Memory B cell (primary cell): Measurements from ENCODE around the gene CHMP1B.

Experiments used
- ATAC-seq: fragments of 150-1000 bp; cut with Tn5 transposase; 2 replicates; pipeline ENCODE4 v1.10.0; 2021; ENCODE audit warnings: low read depth, mild to moderate bottlenecking, moderate library complexity
- DNase-seq, 2 donors: peaks; one replicate each; pipeline ENCODE4 v3.0.0; 2022; ENCODE audit warnings: low spot score in 2 of 2
- H3K27ac Mint-ChIP-seq: one replicate; pipeline ENCODE4 v1.8.0; 2022; ENCODE audit warnings: mild to moderate bottlenecking, moderate library complexity, mixed read lengths
- H3K27me3 Mint-ChIP-seq: one replicate; pipeline ENCODE4 v1.8.0; 2022; ENCODE audit warnings: mixed read lengths
- H3K36me3 Mint-ChIP-seq: one replicate; pipeline ENCODE4 v1.8.0; 2022; ENCODE audit warnings: mild to moderate bottlenecking, mixed read lengths
- H3K4me1 Mint-ChIP-seq: one replicate; pipeline ENCODE4 v1.8.0; 2022; ENCODE audit warnings: mixed read lengths
- H3K4me3 Mint-ChIP-seq: one replicate; pipeline ENCODE4 v1.8.0; 2022; ENCODE audit warnings: mild to moderate bottlenecking, moderate library complexity, mixed read lengths
- H3K9me3 Mint-ChIP-seq: one replicate; pipeline ENCODE4 v1.8.0; 2022; ENCODE audit warnings: mixed read lengths

The CHMP1B gene, protein sequence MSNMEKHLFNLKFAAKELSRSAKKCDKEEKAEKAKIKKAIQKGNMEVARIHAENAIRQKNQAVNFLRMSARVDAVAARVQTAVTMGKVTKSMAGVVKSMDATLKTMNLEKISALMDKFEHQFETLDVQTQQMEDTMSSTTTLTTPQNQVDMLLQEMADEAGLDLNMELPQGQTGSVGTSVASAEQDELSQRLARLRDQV

DNA sequence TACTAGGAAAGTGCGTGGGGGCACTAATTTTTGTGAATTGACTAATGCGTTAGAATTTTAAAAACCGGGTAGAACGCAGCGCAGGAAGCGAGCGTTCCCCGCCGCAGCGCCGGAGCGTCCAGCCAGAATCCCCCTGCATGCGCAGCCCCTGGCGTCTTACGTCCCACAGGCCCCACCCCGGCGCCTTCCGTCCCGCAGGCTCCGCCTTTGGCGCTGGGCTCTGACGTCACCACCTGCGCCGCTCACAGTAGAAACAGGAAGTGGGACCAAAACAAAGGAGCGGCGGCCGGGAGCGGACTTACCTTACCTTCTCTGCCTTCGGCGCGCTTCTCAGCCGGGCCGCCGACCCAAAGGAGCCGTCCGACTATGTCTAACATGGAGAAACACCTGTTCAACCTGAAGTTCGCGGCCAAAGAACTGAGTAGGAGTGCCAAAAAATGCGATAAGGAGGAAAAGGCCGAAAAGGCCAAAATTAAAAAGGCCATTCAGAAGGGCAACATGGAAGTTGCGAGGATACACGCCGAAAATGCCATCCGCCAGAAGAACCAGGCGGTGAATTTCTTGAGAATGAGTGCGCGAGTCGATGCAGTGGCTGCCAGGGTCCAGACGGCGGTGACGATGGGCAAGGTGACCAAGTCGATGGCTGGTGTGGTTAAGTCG lies at the start of gene CHMP1B:
TSS of gene CHMP1B (plus strand) at position 268 of the 660 bp plus-strand sequence. CDS start at position 367, 99 bp downstream.
- ATAC-seq (peak; percentile 87), DNase-seq (peak; percentile 95 to 97)
- no peaks in the 10 kb centered on the region for H3K9me3 Mint-ChIP-seq
- H3K4me3 Mint-ChIP-seq, result peak within 1 kb of the TSS; percentile 100
- H3K4me1 Mint-ChIP-seq, result peaks cover 16% of the 10 kb centered on the region
- H3K27ac Mint-ChIP-seq, result peak within 1 kb of the TSS; percentile 97
- no peaks in the 10 kb centered on the region for H3K27me3 Mint-ChIP-seq
- H3K36me3 Mint-ChIP-seq, result no peaks in the 10 kb centered on the region

DNA sequence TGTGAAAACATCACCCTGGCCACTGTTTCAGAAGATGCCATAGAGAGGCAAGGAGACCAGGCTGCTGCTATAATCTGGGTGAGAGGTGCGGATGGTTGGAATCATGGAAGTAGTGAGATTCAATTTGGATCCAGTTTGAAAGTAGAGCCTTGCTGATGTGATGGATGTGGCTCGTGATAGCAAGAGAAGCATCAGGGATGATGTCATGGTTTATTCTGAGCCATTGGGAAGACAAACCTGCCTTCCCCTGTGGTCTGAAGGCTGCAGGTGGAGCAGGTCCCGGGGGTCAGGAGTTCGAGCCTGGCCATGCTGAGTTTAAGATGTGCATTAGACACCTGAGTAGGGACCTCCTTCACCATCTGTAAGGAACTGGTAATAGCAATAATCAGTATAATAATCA lies 49.6 kb upstream of the CHMP1B start:
- no peak overlapping the region for H3K4me3 Mint-ChIP-seq
- peaks cover 17% of the 10 kb centered on the region for H3K27me3 Mint-ChIP-seq
- no peaks in the 10 kb centered on the region for H3K9me3 Mint-ChIP-seq
- peaks cover 3% of the 10 kb centered on the region for H3K4me1 Mint-ChIP-seq
- no peak for DNase-seq
- H3K36me3 Mint-ChIP-seq, result no peaks in the 10 kb centered on the region
- no peak overlapping the region for H3K27ac Mint-ChIP-seq
- ATAC-seq, result no peak

DNA sequence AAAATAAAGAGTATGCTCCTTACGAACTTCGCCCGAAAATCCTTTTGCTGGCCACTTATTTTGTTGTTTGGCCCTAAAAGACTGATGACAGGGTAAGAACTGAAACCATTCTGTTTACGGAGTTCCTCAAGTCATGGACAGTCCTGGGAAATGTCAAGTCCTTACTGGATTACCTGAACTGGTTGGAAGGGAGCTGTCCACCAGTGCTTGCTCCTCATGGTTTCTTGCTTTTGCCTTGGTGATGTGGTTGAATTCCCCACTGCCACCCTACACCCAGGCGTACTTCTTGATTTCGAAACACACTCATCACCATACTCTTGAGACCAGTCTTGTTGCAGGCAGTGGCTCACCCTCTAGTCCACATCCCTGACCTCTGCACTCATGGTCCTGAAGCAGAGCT lies 49.1 kb upstream of the CHMP1B start:
- DNase-seq, result no peak
- no peak for ATAC-seq
- H3K4me1 Mint-ChIP-seq, result peaks cover 3% of the 10 kb centered on the region
- H3K27me3 Mint-ChIP-seq, result peaks cover 17% of the 10 kb centered on the region
- no peak overlapping the region for H3K27ac Mint-ChIP-seq
- H3K4me3 Mint-ChIP-seq, result no peak overlapping the region
- H3K9me3 Mint-ChIP-seq, result no peaks in the 10 kb centered on the region
- H3K36me3 Mint-ChIP-seq, result no peaks in the 10 kb centered on the region

DNA sequence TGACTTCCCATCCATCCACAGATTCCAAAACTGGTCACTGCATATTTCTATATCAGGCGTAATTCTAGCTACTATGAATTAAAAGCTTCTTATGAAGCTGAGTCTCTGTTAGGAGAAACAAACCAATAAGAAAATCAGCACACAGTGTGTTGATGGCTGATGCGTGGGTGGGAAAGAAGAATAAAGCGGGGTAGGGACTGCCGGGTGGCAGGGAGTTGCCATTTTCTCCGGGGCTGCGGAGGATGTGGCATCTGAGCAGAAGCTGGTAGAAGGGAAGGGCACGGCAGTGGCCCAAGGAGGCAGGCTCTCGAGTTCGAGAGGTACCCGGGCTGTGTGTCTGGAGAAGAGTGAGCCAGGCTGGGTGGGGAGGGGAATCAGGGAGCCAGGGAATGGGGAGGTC lies 48.6 kb upstream of the CHMP1B start:
- H3K27ac Mint-ChIP-seq, result no peak overlapping the region
- H3K36me3 Mint-ChIP-seq, result no peaks in the 10 kb centered on the region
- no peaks in the 10 kb centered on the region for H3K9me3 Mint-ChIP-seq
- H3K27me3 Mint-ChIP-seq, result peaks cover 17% of the 10 kb centered on the region
- no peak for DNase-seq
- ATAC-seq, result no peak
- H3K4me3 Mint-ChIP-seq, result no peak overlapping the region
- peaks cover 3% of the 10 kb centered on the region for H3K4me1 Mint-ChIP-seq

DNA sequence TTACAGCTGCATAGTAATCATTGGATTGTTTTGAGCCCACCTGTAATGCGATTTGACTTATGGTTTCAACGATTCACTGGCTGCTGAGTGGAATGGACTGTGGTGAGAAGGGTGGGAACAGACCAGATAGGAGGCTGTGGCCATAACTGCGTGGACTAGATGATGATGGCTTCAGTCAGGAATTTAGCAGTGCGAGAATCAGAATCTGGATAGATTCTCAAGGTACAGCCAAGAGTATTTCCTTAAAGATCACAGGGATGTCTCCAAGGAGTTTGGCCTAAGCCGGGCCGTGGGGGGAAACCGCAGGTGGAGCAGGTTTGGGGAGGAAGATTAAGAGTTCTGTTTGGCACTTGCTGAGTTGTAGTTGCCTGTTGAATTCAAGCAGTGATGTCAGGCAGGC lies 44.0 kb upstream of the CHMP1B start:
- Mint-ChIP-seq H3K36me3 (no peaks in the 10 kb centered on the region), H3K27ac (no peak overlapping the region), H3K4me1 (no peaks in the 10 kb centered on the region), H3K4me3 (no peak overlapping the region), H3K9me3 (no peaks in the 10 kb centered on the region), H3K27me3 (peaks cover 20% of the 10 kb centered on the region)
- ATAC-seq, result no peak
- no peak for DNase-seq

DNA sequence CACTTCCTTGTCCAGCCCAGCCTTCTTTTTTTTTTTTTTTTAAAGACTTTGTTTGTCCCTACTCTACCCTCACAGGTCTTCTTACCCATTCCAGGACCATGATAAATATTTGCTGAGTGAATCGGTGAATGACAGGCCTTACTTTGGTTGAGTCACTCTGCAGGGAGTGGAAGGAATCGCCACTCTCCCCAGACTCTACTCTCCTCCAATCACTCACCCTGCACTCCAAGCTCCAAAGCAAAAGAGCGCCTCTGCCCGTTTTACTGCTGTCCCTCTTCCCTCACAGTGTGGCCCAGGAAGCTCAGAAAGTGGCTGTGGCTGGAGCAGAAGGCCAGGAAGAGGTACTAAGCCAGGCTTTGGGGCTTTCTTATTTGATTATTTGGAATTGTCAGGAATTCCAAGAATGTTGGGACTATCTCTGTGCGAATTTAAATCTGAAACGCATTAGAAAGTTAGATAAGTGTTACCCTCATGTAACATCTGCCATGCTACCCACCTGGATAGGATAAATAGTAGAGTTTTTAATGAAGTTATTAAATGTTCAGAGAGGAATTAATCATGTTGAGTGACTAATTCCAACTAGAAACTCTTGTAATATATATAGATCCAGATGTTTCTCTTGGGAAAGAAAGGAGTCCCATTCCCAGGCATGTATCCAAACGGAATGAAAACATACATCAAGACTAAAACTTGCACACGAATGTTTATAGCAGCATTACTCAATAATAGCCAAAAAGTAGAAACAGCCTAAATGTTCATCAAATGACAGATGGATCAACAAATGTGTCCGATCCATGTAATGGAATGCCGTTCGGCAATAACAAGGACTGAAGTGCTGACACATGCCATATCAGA lies 43.0 kb upstream of the CHMP1B start:
- no peak overlapping the region for H3K4me3 Mint-ChIP-seq
- H3K9me3 Mint-ChIP-seq, result no peaks in the 10 kb centered on the region
- H3K36me3 Mint-ChIP-seq, result no peaks in the 10 kb centered on the region
- DNase-seq, result no peak
- no peak for ATAC-seq
- H3K27ac Mint-ChIP-seq, result no peak overlapping the region
- peaks cover 14% of the 10 kb centered on the region for H3K27me3 Mint-ChIP-seq
- H3K4me1 Mint-ChIP-seq, result no peaks in the 10 kb centered on the region

DNA sequence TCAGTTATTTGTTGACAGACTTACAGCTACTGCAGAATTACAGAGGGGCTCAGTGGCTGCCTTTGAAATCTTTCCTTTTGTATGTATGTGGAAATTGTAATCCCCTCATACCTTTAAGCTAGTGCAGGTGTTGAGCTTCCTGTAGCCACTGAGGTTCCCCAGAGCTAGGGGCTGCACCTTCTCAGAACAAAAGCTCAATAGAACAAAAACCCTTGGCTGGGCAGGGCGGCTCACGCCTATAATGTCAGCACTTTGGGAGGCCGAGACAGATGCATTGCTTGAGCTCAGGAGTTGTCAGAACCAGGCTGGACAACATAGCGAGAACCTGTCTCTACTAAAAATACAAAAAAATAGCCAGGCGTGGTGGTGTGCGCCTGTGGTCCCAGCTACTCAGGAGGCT lies 41.3 kb upstream of the CHMP1B start:
- DNase-seq (no peak), ATAC-seq (no peak)
- Mint-ChIP-seq H3K4me1 (no peaks in the 10 kb centered on the region), H3K4me3 (no peak overlapping the region), H3K9me3 (no peaks in the 10 kb centered on the region), H3K27me3 (peaks cover 10% of the 10 kb centered on the region), H3K36me3 (no peaks in the 10 kb centered on the region), H3K27ac (no peak overlapping the region)

DNA sequence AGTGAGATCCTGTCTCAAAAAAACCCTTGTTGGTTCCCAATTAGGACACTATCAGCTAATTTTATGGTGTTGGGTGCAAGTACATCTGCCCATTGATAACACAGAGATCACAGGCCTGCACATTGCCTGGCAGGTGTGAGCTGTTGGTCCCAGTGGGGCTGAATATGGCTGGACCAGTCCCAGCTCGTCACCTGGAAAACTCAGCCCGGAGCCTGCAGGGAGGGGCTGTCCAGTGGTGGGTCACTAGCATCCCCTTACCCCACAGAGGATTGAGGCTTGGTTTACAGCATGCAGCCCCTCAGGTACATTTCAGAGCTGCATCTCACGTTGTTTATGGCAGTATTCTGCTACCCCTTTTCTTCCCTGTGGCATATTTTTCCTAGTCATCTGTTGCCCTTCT lies 40.8 kb upstream of the CHMP1B start:
- H3K4me1 Mint-ChIP-seq, result no peaks in the 10 kb centered on the region
- H3K36me3 Mint-ChIP-seq, result no peaks in the 10 kb centered on the region
- H3K27ac Mint-ChIP-seq, result no peak overlapping the region
- no peak for DNase-seq
- no peaks in the 10 kb centered on the region for H3K9me3 Mint-ChIP-seq
- H3K4me3 Mint-ChIP-seq, result no peak overlapping the region
- peaks cover 7% of the 10 kb centered on the region for H3K27me3 Mint-ChIP-seq
- no peak for ATAC-seq

DNA sequence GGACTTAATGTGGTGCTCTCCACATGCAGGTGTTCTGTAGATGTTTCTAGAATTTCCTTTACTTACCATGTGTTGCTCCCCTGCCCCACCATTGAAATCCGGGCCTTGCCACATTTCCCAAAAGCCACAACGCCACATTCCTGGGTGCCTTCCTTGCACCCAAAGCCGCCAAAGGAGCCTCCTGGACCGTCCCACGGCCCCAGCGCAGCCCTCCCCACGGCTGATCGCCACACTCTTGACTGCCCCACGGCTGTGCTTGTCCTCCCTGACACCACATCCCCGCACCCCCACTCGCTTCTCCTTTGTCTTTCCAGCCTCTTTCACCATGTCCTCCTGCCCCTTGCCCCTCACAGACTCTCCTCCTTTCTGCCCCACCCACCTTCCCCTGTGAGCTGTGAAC lies 40.2 kb upstream of the CHMP1B start:
- ATAC-seq, result no peak
- H3K27ac Mint-ChIP-seq, result no peak overlapping the region
- H3K27me3 Mint-ChIP-seq, result peaks cover 7% of the 10 kb centered on the region
- H3K36me3 Mint-ChIP-seq, result no peaks in the 10 kb centered on the region
- no peaks in the 10 kb centered on the region for H3K4me1 Mint-ChIP-seq
- no peak for DNase-seq
- no peak overlapping the region for H3K4me3 Mint-ChIP-seq
- no peaks in the 10 kb centered on the region for H3K9me3 Mint-ChIP-seq

DNA sequence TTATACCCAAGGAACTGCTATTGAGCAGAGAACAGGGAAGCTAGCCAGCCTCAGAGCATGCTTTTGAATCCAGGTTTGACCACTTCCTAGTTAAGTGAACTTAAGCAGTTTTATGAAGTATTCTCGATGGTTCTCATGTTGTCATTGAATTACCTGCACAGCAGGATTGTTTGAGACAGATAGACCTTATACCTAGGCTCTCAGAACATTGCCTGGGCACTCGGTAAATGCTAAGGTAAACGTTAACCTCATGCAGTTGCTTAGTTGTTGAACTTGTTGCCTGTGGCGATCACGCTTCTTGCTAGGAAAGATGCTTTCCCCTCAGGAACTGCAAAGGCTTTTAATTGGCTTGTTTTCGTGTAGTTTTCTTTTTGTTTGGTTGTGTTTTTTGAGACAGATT lies 34.0 kb upstream of the CHMP1B start:
- Mint-ChIP-seq H3K27ac (no peak overlapping the region), H3K36me3 (no peaks in the 10 kb centered on the region), H3K4me3 (no peak overlapping the region), H3K9me3 (peaks cover 3% of the 10 kb centered on the region), H3K27me3 (peaks cover 1% of the 10 kb centered on the region), H3K4me1 (no peaks in the 10 kb centered on the region)
- ATAC-seq (no peak), DNase-seq (no peak)

DNA sequence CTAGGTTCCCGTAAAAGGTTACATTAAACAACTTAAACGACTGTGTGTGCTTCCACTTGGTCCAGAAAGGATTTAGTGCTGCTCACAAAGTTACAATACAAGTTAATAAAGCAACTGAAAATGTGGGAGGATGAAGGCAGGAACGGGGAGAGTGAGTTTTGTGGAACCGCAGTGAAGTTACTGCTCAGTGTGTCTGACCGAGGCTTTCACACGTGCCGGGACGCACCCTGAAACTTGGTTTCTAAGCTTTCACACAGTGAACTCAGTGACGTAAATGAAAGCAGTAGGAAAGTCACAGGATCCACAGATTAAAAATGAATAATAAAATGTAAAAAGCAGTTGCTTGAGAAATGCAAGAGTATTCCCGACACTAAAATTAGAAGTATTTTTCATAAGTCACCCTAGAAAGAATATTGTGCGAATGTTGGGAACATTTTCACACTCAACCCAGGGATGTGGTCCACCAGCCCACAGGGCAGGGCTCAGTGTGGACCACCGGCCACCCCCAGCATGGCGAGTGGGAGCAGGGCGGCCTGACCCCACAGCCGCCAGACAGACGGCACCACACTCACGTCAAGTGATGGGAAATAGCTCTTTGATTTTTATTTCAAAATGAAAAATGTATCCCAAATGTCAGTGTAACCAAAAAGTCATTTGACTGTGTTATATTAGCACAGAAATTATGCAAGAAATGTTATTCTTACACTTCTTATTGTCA lies 32.6 kb upstream of the CHMP1B start:
- H3K36me3 Mint-ChIP-seq, result no peaks in the 10 kb centered on the region
- no peaks in the 10 kb centered on the region for H3K4me1 Mint-ChIP-seq
- no peak overlapping the region for H3K27ac Mint-ChIP-seq
- H3K27me3 Mint-ChIP-seq, result no peaks in the 10 kb centered on the region
- H3K9me3 Mint-ChIP-seq, result peaks cover 3% of the 10 kb centered on the region
- H3K4me3 Mint-ChIP-seq, result no peak overlapping the region
- ATAC-seq (no peak), DNase-seq (no peak)

DNA sequence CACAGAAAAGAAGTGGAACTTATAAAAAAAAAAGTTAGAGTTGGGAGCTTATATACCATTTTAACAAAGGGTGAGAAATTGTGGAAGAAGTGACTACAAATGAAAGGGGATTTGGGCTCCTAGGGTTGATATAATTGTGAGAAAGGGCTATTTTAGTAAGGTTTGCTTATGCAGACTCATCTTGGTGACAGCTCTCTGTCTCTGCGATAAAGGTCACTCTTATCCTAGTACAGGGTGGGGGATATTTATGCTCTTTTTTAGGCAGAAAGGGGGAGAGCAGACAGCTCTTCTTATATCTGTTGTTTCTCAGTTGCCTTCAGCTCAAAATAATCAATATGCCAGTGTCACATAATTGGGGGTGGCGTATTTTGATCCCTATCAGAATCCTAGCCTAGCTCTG lies 31.3 kb upstream of the CHMP1B start:
- Mint-ChIP-seq H3K27ac (no peak overlapping the region), H3K36me3 (no peaks in the 10 kb centered on the region), H3K4me3 (no peak overlapping the region), H3K4me1 (no peaks in the 10 kb centered on the region), H3K27me3 (no peaks in the 10 kb centered on the region), H3K9me3 (peaks cover 3% of the 10 kb centered on the region)
- no peak for DNase-seq
- no peak for ATAC-seq

DNA sequence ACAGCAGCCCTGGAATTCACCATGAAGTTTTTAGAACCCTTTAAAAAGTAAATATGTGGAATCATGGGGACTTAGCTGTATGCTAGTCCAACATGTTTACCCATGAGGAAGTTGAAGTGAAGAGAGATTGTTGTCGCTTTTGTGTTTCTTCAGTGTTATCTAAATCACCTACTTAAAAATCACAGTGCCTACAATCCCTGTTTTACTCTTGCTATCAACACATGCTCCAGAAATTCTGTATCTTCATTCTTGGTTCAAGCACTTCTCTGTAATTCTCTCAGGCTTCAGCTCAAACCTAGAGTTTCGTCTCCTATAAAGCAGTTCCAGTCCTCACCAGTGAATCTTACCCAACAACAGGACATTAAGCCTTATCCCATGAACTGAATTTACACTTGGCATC lies 30.5 kb upstream of the CHMP1B start:
- Mint-ChIP-seq H3K4me3 (no peak overlapping the region), H3K9me3 (peaks cover 3% of the 10 kb centered on the region), H3K36me3 (no peaks in the 10 kb centered on the region), H3K27me3 (no peaks in the 10 kb centered on the region), H3K4me1 (no peaks in the 10 kb centered on the region), H3K27ac (no peak overlapping the region)
- DNase-seq (no peak), ATAC-seq (no peak)

DNA sequence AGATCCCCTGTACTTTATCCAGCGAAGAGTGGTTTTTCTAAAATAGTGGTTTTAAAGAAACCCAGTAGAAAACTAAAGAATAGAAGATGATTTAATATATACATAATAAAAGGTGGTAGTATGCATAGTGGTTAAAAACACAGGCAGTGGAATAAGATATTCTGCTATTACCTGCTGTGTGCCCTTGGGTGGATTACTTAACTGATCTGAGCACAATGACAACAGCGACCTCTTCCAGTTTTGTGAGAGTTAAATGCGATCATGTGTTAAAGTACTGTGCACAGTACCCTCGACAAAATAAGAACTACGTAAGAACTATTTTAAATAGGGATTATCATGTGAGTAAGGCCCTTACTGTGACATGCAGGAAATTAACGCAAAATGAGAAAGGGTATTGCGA lies 30.0 kb upstream of the CHMP1B start:
- Mint-ChIP-seq H3K4me1 (no peaks in the 10 kb centered on the region), H3K36me3 (no peaks in the 10 kb centered on the region), H3K4me3 (no peak overlapping the region)

More for the DNA sequence above, 30.0 kb upstream of the CHMP1B start:
- Mint-ChIP-seq H3K9me3 (peaks cover 3% of the 10 kb centered on the region), H3K27ac (no peak overlapping the region), H3K27me3 (no peaks in the 10 kb centered on the region)
- ATAC-seq (no peak), DNase-seq (no peak)
